Duodenal mucosa (tissue), 2 donors: ENCODE results near the gene TSPAN14.
"Not testable (repeated sequence)": the region's sequence is repeated elsewhere in the genome, so short reads cannot be mapped to it uniquely, and the experiment has no call there.

Source experiments
- H3K27ac ChIP-seq: one replicate; pipeline ENCODE4 v1.7.0; 2013; ENCODE audit warnings: low read depth, low read length
- H3K27me3 ChIP-seq, 2 donors: one replicate each; pipeline ENCODE4 v1.7.0; 2013; ENCODE audit warnings: low read length in 2 of 2, control low read depth in 1 of 2; ENCODE audit not compliant: insufficient read depth in 2 of 2, control insufficient read depth in 1 of 2
- H3K36me3 ChIP-seq, 2 donors: one replicate each; pipeline ENCODE4 v1.7.0; 2013; ENCODE audit warnings: low read length in 2 of 2, control low read depth in 1 of 2; ENCODE audit not compliant: insufficient read depth in 2 of 2, control insufficient read depth in 1 of 2
- H3K4me1 ChIP-seq, 2 donors: one replicate each; pipeline ENCODE4 v1.7.0; 2013; ENCODE audit warnings: low read length in 2 of 2, control low read depth in 1 of 2; ENCODE audit not compliant: insufficient read depth in 2 of 2, control insufficient read depth in 1 of 2
- H3K4me3 ChIP-seq, 2 donors: one replicate each; pipeline ENCODE4 v1.7.0; 2013; ENCODE audit warnings: low read length in 2 of 2, low read depth in 1 of 2
- H3K9ac ChIP-seq, 2 donors: one replicate each; pipeline ENCODE4 v1.7.0; 2013; ENCODE audit warnings: low read length in 2 of 2, low read depth in 1 of 2
- H3K9me3 ChIP-seq, 2 donors: one replicate each; pipeline ENCODE4 v1.7.0; 2013; ENCODE audit warnings: low read length in 2 of 2, control low read depth in 1 of 2; ENCODE audit not compliant: control insufficient read depth in 1 of 2

Gene TSPAN14

DNA sequence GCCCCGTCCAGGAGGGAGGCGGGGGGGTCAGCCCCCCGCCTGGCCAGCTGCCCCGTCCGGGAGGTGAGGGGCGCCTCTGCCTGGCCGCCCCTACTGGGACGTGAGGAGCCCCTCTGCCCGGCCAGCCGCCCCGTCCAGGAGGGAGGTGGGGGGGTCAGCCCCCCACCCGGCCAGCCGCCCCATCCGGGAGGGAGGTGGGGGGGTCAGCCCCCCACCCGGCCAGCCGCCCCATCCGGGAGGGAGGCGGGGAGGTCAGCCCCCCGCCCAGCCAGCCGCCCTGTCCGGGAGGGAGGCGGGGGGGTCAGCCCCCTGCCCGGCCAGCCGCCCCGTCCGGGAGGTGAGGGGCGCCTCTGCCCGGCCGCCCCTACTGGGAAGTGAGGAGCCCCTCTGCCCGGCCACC lies 80.5 kb downstream of the TSPAN14 start:
- not testable (repeated sequence) for H3K36me3 ChIP-seq, H3K27me3 ChIP-seq, H3K4me3 ChIP-seq, H3K9ac ChIP-seq, H3K4me1 ChIP-seq, H3K9me3 ChIP-seq, H3K27ac ChIP-seq

DNA sequence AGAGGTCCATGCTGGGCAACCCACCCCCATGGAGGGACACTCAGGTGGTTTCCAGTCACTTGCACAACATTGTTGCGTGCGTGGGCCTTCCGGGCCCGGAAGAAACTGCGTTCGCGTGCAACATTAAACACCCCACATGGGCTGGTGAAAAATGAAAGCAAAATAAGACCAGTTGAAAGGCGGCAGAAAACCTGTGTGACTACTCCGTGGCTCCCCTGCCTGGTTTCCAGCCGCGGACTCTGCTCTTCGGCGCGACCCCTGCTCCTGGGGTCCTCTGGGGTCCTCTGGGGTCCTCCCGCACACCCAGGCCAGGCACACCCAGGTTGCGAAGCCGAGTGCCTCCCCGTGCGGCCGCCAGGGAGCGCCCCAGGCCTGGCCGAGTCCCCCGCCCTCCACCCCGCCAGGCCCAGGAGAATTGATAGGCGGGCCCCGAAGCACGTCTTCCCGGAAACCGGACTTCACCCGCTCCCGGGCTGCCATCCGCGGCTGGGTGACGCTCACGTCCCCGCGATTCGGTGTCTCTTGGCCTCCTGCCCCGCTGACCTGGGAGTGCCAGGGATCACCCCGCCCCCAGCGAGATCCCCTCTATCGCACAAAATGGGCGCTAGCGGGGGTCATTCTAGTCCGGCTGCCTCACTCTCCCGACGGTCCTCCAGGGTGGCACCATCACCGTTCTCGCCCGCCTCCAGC lies 81.7 kb downstream of the TSPAN14 start:
- Histone ChIP-seq H3K27ac (peak overlapping the region; percentile 50), H3K27me3 (no peaks in the 10 kb centered on the region), H3K4me3 (peak overlapping the region; percentile 61 to 79), H3K9me3 (no peaks in the 10 kb centered on the region), H3K36me3 (no peaks in the 10 kb centered on the region), H3K4me1 (peaks cover 0 to 5% of the 10 kb centered on the region in 2 donors), H3K9ac (peak overlapping the region; percentile 62 to 77)

- peak overlapping the region; percentile 61 to 79 for H3K4me3 ChIP-seq
- H3K27me3 ChIP-seq = no peaks in the 10 kb centered on the region
- H3K36me3 ChIP-seq = no peaks in the 10 kb centered on the region
- no peaks in the 10 kb centered on the region for H3K9me3 ChIP-seq
- H3K9ac ChIP-seq = peak overlapping the region; percentile 62 to 77
- peaks cover 5 to 11% of the 10 kb centered on the region in 2 donors for H3K4me1 ChIP-seq
- H3K27ac ChIP-seq = peak overlapping the region; percentile 50
Observed at GRCh38 chr10:80536361-80536835, 82.3 kb downstream of the TSPAN14 start.

DNA sequence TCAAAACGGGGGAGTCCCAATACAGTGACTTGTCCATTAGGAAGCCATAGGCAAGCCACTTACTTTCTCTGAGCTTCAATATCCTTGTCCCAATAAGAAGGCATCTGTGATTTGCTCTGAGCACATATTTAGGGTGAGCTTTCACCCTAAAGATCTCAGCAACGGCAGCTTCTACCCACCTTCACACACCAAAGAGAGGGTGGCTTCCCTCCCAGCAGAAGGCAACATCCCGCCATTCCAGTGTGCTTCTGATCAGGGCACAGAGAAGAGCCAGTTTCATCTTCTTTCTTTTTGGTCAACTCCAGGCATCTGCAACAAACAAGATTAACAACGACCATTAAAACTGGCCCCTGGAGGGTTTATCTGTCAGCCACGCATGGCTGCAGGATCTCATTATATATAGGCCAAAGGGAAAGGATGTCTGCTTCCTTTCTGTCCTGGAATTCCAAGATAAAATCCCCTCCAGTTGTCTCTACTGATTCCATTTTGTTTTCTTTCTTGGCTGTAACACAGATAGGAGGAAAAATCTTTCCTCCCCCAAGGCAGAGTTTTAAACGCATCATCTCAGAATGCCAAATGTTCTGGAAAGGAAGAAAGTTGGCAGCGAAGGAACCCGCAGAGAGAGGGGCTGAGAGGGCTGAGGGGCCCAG lies 83.1 kb downstream of the TSPAN14 start:
- Histone ChIP-seq H3K36me3 (no peaks in the 10 kb centered on the region), H3K27ac (no peak overlapping the region)

DNA sequence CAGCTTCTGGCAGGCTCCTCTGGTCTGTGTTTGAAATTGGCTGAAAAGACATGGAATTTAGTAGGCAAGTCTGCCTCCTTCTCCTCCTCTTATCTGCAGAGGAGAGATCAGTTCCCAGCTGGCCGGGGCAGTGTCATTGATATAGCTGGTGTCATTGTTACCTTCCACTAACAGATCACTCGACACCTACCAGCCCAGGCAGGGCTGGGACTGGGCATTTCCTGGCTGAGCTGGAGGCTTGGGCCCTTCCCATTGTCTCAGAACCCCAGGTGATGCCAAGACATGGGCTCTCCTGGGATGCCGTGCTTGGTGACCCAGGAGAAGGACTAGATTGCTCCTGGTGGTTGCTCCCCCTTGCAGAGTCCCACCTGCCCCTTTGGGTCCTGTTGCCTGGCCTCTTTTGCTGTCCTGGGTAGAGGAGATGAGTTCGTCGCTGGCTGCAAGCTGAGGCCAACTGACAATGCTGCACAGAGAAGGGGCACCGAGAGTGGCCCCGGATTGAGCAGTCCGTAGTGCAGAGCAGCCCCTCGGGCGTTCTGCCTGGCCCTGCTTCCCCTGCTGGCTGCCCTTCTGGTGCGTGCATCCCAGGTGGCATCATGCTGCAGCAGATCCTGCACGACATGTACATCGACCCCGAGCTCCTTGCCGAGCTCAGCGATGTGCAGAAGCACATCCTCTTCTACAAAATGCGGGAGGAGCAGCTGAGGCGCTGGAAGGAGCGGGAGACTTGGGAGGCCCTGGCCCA lies 83.8 kb downstream of the TSPAN14 start, which contains the start of gene SH2D4B:
Gene SH2D4B (plus strand): TSS at position 167 of the 745 bp plus-strand sequence. CDS start 430 bp downstream, at position 597.
- peaks cover 7 to 12% of the 10 kb centered on the region in 2 donors for H3K4me1 ChIP-seq
- no peaks in the 10 kb centered on the region for H3K9me3 ChIP-seq
- no peaks in the 10 kb centered on the region for H3K27me3 ChIP-seq
- H3K9ac ChIP-seq = no peak within 1 kb of the TSS
- H3K4me3 ChIP-seq = peak within 1 kb of the TSS in 1 of 2 donors; percentile 61
- H3K36me3 ChIP-seq = no peaks in the 10 kb centered on the region
- H3K27ac ChIP-seq = no peak within 1 kb of the TSS

More for the DNA sequence above, 83.1 kb downstream of the TSPAN14 start:
- H3K4me3 ChIP-seq = no peak overlapping the region
- no peaks in the 10 kb centered on the region for H3K9me3 ChIP-seq
- H3K9ac ChIP-seq = no peak overlapping the region
- peaks cover 7 to 12% of the 10 kb centered on the region in 2 donors for H3K4me1 ChIP-seq
- H3K27me3 ChIP-seq = no peaks in the 10 kb centered on the region

- no peak overlapping the region for H3K27ac ChIP-seq
- H3K4me3 ChIP-seq = no peak overlapping the region
- no peaks in the 10 kb centered on the region for H3K36me3 ChIP-seq
- no peaks in the 10 kb centered on the region for H3K27me3 ChIP-seq
- no peak overlapping the region for H3K9ac ChIP-seq
- H3K9me3 ChIP-seq = no peaks in the 10 kb centered on the region
- H3K4me1 ChIP-seq = peaks cover 7 to 12% of the 10 kb centered on the region in 2 donors
Observed at GRCh38 chr10:80538481-80539185, 84.5 kb downstream of the TSPAN14 start.

- Histone ChIP-seq H3K27me3 (no peaks in the 10 kb centered on the region), H3K4me1 (peaks cover 7 to 12% of the 10 kb centered on the region in 2 donors), H3K27ac (no peak overlapping the region), H3K36me3 (no peaks in the 10 kb centered on the region), H3K9ac (no peak overlapping the region), H3K4me3 (no peak overlapping the region), H3K9me3 (no peaks in the 10 kb centered on the region)
Observed at GRCh38 chr10:80539421-80540031, 85.4 kb downstream of the TSPAN14 start.

- no peak overlapping the region for H3K4me3 ChIP-seq
- no peaks in the 10 kb centered on the region for H3K27me3 ChIP-seq
- H3K36me3 ChIP-seq = no peaks in the 10 kb centered on the region
- H3K9me3 ChIP-seq = no peaks in the 10 kb centered on the region
- H3K27ac ChIP-seq = no peak overlapping the region
- H3K9ac ChIP-seq = no peak overlapping the region
- H3K4me1 ChIP-seq = peaks cover 7 to 12% of the 10 kb centered on the region in 2 donors
Observed at GRCh38 chr10:80540136-80540535, 86.0 kb downstream of the TSPAN14 start.

DNA sequence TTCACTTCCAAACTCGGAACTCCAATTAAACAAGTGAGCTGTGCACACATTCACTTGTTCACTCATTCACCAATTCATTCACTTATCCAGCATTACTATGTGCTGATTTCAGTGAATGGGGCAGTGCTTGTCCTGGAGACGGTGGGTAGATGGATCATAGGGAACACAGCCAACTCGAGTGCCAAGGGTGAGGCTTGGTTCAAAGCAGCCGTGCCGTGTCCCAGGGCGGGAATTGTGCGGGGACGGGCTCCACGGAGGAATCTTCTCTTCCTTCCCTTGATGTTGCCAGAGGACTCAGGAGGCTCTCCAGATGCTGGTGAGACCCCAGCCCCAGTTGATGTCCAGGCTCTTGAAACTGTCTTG lies 86.5 kb downstream of the TSPAN14 start:
- H3K4me1 ChIP-seq = peaks cover 7 to 12% of the 10 kb centered on the region in 2 donors
- no peak overlapping the region for H3K27ac ChIP-seq
- no peaks in the 10 kb centered on the region for H3K36me3 ChIP-seq
- peak overlapping the region; percentile 58 to 62 for H3K4me3 ChIP-seq
- H3K9me3 ChIP-seq = no peaks in the 10 kb centered on the region
- no peaks in the 10 kb centered on the region for H3K27me3 ChIP-seq
- no peak overlapping the region for H3K9ac ChIP-seq
